ENCODE results near the gene SGCA. TPM values are rescaled to one million over a fixed set of nuclear protein-coding genes. Genes with fewer than 3 reads are reported as not detected.

The SGCA gene
- total and polyA plus RNA-seq, 2 donors (not counting 3 experiments of a cell fraction or from before 2014, with no cell fraction given), result not detected

DNA sequence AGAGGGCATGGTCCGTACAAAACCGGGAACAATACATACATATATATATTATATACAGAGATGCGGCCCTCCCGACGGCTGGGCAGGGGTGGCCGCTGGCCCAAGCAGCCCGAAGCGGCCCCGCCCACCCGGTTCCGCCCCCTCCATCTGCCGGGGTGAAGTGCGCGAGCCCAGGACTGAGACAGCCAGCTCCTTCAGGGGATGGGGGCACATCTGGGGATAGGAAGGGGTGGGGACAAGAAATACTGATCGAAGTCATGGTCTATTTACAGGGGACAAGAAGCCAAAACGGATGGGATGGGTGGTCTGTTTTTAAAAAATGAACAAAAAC lies 32.1 kb upstream of the SGCA start:
- H3K4me2 ChIP-seq (ENCODE audit: insufficient read depth, low read length), result no peak overlapping the region
- no peak overlapping the region for H3K27ac ChIP-seq (ENCODE audit: insufficient read depth, low read depth, low read length)
- H3K4me3 ChIP-seq (replicated peaks in 1 of 3; ENCODE audit: insufficient read depth in 1 of 3, low read depth in 1 of 3, low read length in 3 of 3), result no peak overlapping the region
- H3K27me3 ChIP-seq (ENCODE audit: control insufficient read depth in 2 of 2, insufficient read depth in 2 of 2, low read length in 2 of 2), result no peaks in the 10 kb centered on the region
- H3K4me1 ChIP-seq (ENCODE audit: control insufficient read depth, extremely low read depth, insufficient read depth, low read length), result peaks cover 5% of the 10 kb centered on the region
- no peak overlapping the region for H3K9ac ChIP-seq (replicated peaks; ENCODE audit: extremely low read depth, insufficient read depth, low read length)
- DNase-seq (ENCODE audit: low read depth, low spot score) (no peak), FAIRE-seq (no peak)
- H3K9me1 ChIP-seq (replicated peaks; ENCODE audit: control insufficient read depth, extremely low read depth, insufficient read depth, low read length), result no peaks in the 10 kb centered on the region
- dilution Hi-C loops (cut with MboI; ENCODE audit: extremely low pct_ligation_motif_present, low sequenced_read_pairs), result no loop called here
- H2AFZ ChIP-seq (ENCODE audit: low read depth, low read length), result no peak overlapping the region
- ChIA-PET CTCF (interaction anchor here (1.1 to 1.5 kb wide), 2 partner anchors 18 to 19 kb away, joined by 3 read pairs; no protein-coding TSS in a partner anchor), POLR2A (no interaction called here)
- no TSS peak for BruUV-seq (replicated peaks)
- H3K36me3 ChIP-seq (ENCODE audit: control insufficient read depth in 2 of 2, extremely low read depth in 1 of 2, insufficient read depth in 2 of 2, low read length in 2 of 2), result peaks cover 13 to 43% of the 10 kb centered on the region in 2 experiments
- no peaks in the 10 kb centered on the region for H4K20me1 ChIP-seq (replicated peaks; ENCODE audit: control insufficient read depth, extremely low read depth, insufficient read depth, low read length)
- no peaks in the 10 kb centered on the region for H3K9me3 ChIP-seq (replicated peaks; ENCODE audit: control insufficient read depth, insufficient read depth, low read length)
- intact Hi-C loops (cut with micrococcal nuclease), result no loop called here
- TF ChIP-seq POLR2A (IDR thresholded peaks at IDR 0.05; ENCODE audit: low read depth, low read length), result no peak
- TF ChIP-seq GATA2 (IDR thresholded peaks at IDR 0.05; ENCODE audit: insufficient read depth, insufficient read length, low read depth, low read length), result no peak
- H3K79me2 ChIP-seq (ENCODE audit: control insufficient read depth, insufficient read depth, low read length), result no peaks in the 10 kb centered on the region

DNA sequence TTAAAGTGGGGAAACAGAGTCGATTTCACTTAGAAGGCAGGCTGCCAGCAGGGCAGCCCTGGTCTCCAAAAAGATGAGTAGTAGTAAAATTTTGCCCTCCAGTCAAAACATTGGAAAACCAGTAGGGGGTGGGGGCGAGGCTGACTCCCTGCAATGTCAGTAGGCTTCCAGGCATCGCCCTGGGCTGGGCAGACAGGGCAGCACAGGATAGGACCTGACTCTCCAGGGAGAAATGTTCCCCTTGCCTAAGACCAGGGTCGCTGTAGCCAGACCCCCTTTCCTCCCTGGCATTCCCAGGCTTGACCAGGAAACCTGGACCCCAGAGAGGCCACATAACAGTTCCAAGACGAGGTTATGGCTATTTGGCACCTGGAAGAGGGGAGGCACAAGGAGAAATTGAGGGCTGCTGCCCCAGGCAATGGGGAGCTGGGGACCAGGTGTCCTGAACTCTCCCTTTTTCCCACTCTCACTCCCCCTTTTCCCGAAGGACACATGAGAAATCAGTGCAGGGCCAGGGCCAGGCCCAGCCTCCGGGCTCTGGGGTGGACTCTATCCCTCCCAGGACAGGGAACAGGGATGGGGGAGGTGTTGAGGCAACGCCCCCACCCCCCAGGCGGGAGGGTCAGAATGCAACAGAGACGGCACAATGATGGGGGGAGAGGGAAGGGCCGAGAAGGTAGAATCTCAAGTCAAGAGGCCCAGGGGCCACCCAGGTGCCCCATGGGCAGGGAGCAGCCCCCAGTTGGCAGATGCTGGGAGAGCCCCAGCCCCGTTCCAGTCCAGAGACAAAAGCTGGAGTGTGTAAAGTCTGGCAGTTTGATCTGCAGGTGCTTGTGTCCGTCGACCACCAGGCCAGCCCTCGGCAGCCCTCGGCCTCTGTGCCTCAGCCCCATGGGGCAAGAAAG lies 31.3 kb upstream of the SGCA start:
- DNase-seq (ENCODE audit: low read depth, low spot score) (no peak), FAIRE-seq (no peak)
- H3K27me3 ChIP-seq (ENCODE audit: control insufficient read depth in 2 of 2, insufficient read depth in 2 of 2, low read length in 2 of 2), result no peaks in the 10 kb centered on the region
- H4K20me1 ChIP-seq (replicated peaks; ENCODE audit: control insufficient read depth, extremely low read depth, insufficient read depth, low read length), result no peaks in the 10 kb centered on the region
- dilution Hi-C loops (cut with MboI; ENCODE audit: extremely low pct_ligation_motif_present, low sequenced_read_pairs), result no loop called here
- no peaks in the 10 kb centered on the region for H3K79me2 ChIP-seq (ENCODE audit: control insufficient read depth, insufficient read depth, low read length)
- ChIA-PET CTCF (interaction anchor here (0.7 to 2.7 kb wide), 2 partner anchors 18 to 27 kb away, joined by 3 to 11 read pairs; no protein-coding TSS in a partner anchor), POLR2A (no interaction called here)
- no peaks in the 10 kb centered on the region for H3K9me3 ChIP-seq (replicated peaks; ENCODE audit: control insufficient read depth, insufficient read depth, low read length)
- TF ChIP-seq POLR2AphosphoS5 (IDR thresholded peaks at IDR 0.05; ENCODE audit: insufficient read depth, low read depth, low read length) (no peak), FOS (IDR thresholded peaks at IDR 0.05; ENCODE audit: borderline replicate concordance, insufficient read depth, low read length) (no peak), EZH2 (IDR thresholded peaks at IDR 0.05; ENCODE audit: borderline replicate concordance, low read depth, low read length, severe bottlenecking) (no peak), GATA2 (IDR thresholded peaks at IDR 0.05; ENCODE audit: insufficient read depth, insufficient read length, low read depth, low read length) (no peak), JUN (IDR thresholded peaks at IDR 0.05; ENCODE audit: borderline replicate concordance, insufficient read depth, insufficient read length, low read depth) (no peak), POLR2A (IDR thresholded peaks at IDR 0.05; ENCODE audit: low read depth, low read length) (no peak), MYC (IDR thresholded peaks at IDR 0.05; ENCODE audit: low read depth, low read length) (no peak)
- TF ChIP-seq, protein P1, sequence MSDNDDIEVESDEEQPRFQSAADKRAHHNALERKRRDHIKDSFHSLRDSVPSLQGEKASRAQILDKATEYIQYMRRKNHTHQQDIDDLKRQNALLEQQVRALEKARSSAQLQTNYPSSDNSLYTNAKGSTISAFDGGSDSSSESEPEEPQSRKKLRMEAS (IDR thresholded peaks at IDR 0.05; ENCODE audit: insufficient read depth, insufficient read length), result no peak
- TF ChIP-seq, protein P2, sequence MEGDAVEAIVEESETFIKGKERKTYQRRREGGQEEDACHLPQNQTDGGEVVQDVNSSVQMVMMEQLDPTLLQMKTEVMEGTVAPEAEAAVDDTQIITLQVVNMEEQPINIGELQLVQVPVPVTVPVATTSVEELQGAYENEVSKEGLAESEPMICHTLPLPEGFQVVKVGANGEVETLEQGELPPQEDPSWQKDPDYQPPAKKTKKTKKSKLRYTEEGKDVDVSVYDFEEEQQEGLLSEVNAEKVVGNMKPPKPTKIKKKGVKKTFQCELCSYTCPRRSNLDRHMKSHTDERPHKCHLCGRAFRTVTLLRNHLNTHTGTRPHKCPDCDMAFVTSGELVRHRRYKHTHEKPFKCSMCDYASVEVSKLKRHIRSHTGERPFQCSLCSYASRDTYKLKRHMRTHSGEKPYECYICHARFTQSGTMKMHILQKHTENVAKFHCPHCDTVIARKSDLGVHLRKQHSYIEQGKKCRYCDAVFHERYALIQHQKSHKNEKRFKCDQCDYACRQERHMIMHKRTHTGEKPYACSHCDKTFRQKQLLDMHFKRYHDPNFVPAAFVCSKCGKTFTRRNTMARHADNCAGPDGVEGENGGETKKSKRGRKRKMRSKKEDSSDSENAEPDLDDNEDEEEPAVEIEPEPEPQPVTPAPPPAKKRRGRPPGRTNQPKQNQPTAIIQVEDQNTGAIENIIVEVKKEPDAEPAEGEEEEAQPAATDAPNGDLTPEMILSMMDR (IDR thresholded peaks at IDR 0.05; ENCODE audit: extremely low read depth in 1 of 2, insufficient read depth in 1 of 2, low read depth in 1 of 2, low read length in 2 of 2), result no peak
- H3K9ac ChIP-seq (replicated peaks; ENCODE audit: extremely low read depth, insufficient read depth, low read length), result no peak overlapping the region
- H3K4me2 ChIP-seq (ENCODE audit: insufficient read depth, low read length), result no peak overlapping the region
- BruUV-seq (replicated peaks), result TSS peak; percentile 69
- peaks cover 3% of the 10 kb centered on the region for H3K4me1 ChIP-seq (ENCODE audit: control insufficient read depth, extremely low read depth, insufficient read depth, low read length)
- H3K9me1 ChIP-seq (replicated peaks; ENCODE audit: control insufficient read depth, extremely low read depth, insufficient read depth, low read length), result no peaks in the 10 kb centered on the region
- no peak overlapping the region for H3K27ac ChIP-seq (ENCODE audit: insufficient read depth, low read depth, low read length)
- intact Hi-C loops (cut with micrococcal nuclease), result no loop called here
- no peak overlapping the region for H3K4me3 ChIP-seq (replicated peaks in 1 of 3; ENCODE audit: insufficient read depth in 1 of 3, low read depth in 1 of 3, low read length in 3 of 3)
- H3K36me3 ChIP-seq (ENCODE audit: control insufficient read depth in 2 of 2, extremely low read depth in 1 of 2, insufficient read depth in 2 of 2, low read length in 2 of 2), result peaks cover 21 to 50% of the 10 kb centered on the region in 2 experiments
- H2AFZ ChIP-seq (ENCODE audit: low read depth, low read length), result no peak overlapping the region

Data from endothelial cell of umbilical vein (primary cell).